HepG2 (cell line): ENCODE measurements around the gene PARD3. TPM values are rescaled to one million over a fixed set of nuclear protein-coding genes. Genes with fewer than 3 reads are reported as not detected.

Experiments used
- ATAC-seq: fragments of 200-7000 bp; cut with Tn5 transposase; 3 replicates; pipeline ENCODE4 v1.9.1; 2020; ENCODE audit warnings: mild to moderate bottlenecking, moderate library complexity
- BruUV-seq: library from RNA; stranded (reverse); fragments of 400-500 nt; replicated peaks from 2 replicates; lab custom pipeline; 2021; lab: Mats Ljungman, UMichigan
- CTCF ChIA-PET: fragments of 300-600 bp; formaldehyde crosslinking; extraction: SDS; loops from one replicate; lab custom pipeline; 2021; ENCODE audit warnings: low total read pairs, inconsistent platforms, low intra/inter-chr PET ratio; lab: Yijun Ruan, JAX
- POLR2A ChIA-PET: fragments of 350-600 bp; sonication (Branson Sonifier 250); formaldehyde crosslinking; loops from one replicate; lab custom pipeline; 2020; ENCODE audit warnings: antibody characterized with exemption, inconsistent platforms; lab: Yijun Ruan, JAX
- DNase-seq: peaks from one replicate; pipeline ENCODE4 v3.0.0-alpha.2; 2015; ENCODE audit warnings: low spot score
- FAIRE-seq: peaks from 3 replicates; lab custom pipeline; 2011; peaks lifted over from hg19 to GRCh38; lab: Jason Lieb, UNC
- H2AFZ ChIP-seq: one replicate; pipeline ENCODE4 v1.6.1; 2011; ENCODE audit warnings: low read length, inconsistent platforms
- H3K27ac ChIP-seq: fragments of 300-600 bp; 3 replicates; pipeline ENCODE4 v1.8.0; 2011; ENCODE audit warnings: mixed run types, mild to moderate bottlenecking, mixed read lengths, low read length, inconsistent platforms; ENCODE audit not compliant: insufficient read depth; ENCODE audit errors: extremely low read length
- H3K27me3 ChIP-seq, 2 experiments: fragments of 200-600 bp in 1 of 2; 2 replicates in 1 of 2; 3 replicates in 1 of 2; pipeline versions ENCODE4 v1.6.0 to v1.8.0; 2011; ENCODE audit warnings: low read length in 2 of 2, mild to moderate bottlenecking in 2 of 2, moderate library complexity in 2 of 2, inconsistent platforms in 1 of 2; ENCODE audit not compliant: insufficient read depth in 2 of 2, control insufficient read depth in 1 of 2
- H3K36me3 ChIP-seq, 2 experiments: fragments of 200-600 bp in 1 of 2; replicated peaks in 1 of 2; 2 replicates in 1 of 2; 3 replicates in 1 of 2; pipeline versions ENCODE4 v1.5.1 to v1.8.0; 2011; ENCODE audit warnings: low read length in 2 of 2, inconsistent platforms in 1 of 2; ENCODE audit not compliant: insufficient read depth in 2 of 2, control insufficient read depth in 1 of 2
- H3K4me1 ChIP-seq: 2 replicates; pipeline ENCODE4 v1.5.1; 2012; ENCODE audit warnings: low read length, inconsistent platforms; ENCODE audit not compliant: insufficient read depth
- H3K4me2 ChIP-seq: 2 replicates; pipeline ENCODE4 v1.6.0; 2011; ENCODE audit warnings: low read depth, low read length, inconsistent platforms
- H3K4me3 ChIP-seq, 3 experiments: fragments of 200-600 bp in 1 of 3; sonication (generic), shearing (Covaris generic) in 1 of 3; replicated peaks in 1 of 3; 2 replicates each; pipeline ENCODE4 v1.5.1; 2011 to 2016; ENCODE audit warnings: low read length in 3 of 3, inconsistent platforms in 2 of 3, low read depth in 2 of 3, mild to moderate bottlenecking in 2 of 3, control low read depth in 1 of 3, mixed read lengths in 1 of 3; ENCODE audit not compliant: insufficient read depth in 1 of 3
- H3K79me2 ChIP-seq: one replicate; pipeline ENCODE4 v1.6.1; 2011; ENCODE audit warnings: low read length, inconsistent platforms; ENCODE audit not compliant: insufficient read depth
- H3K9ac ChIP-seq: 2 replicates; pipeline ENCODE4 v1.6.0; 2011; ENCODE audit warnings: mild to moderate bottlenecking, low read depth, low read length, inconsistent platforms; ENCODE audit not compliant: insufficient read depth
- H3K9me3 ChIP-seq: 2 replicates; pipeline ENCODE4 v1.5.1; 2012; ENCODE audit warnings: mild to moderate bottlenecking, low read length
- H4K20me1 ChIP-seq: 2 replicates; pipeline ENCODE4 v1.6.0; 2011; ENCODE audit warnings: inconsistent platforms, mild to moderate bottlenecking, low read length, moderate library complexity; ENCODE audit not compliant: insufficient read depth
- CBX1 ChIP-seq: IDR thresholded peaks from one replicate; pipeline ENCODE4 v1.6.1; 2016; ENCODE audit warnings: antibody characterized with exemption, low read depth
- EED ChIP-seq: sonication (generic); formaldehyde crosslinking; IDR thresholded peaks from 2 replicates; pipeline ENCODE4 v1.5.0; 2020; ENCODE audit warnings: mild to moderate bottlenecking, missing genetic modification reagents
- NBN ChIP-seq: fragments of 450-650 bp; conservative IDR thresholded peaks from 2 replicates; pipeline ENCODE4 v1.6.1; 2017
- ZBTB21 ChIP-seq: sonication (generic); formaldehyde crosslinking; IDR thresholded peaks from 2 replicates; pipeline ENCODE4 v1.4.0; 2020; ENCODE audit warnings: missing genetic modification reagents
- ZNF263 ChIP-seq: sonication (generic); formaldehyde crosslinking; IDR thresholded peaks from 2 replicates; pipeline ENCODE4 v1.4.0; 2020; ENCODE audit warnings: missing genetic modification reagents
- ZNF329 ChIP-seq: sonication (generic); formaldehyde crosslinking; IDR thresholded peaks from 2 replicates; pipeline ENCODE4 v1.9.0; 2021; ENCODE audit warnings: low read depth, mild to moderate bottlenecking, missing genetic modification reagents
- WGBS: methylation state at CpG from one replicate; pipeline ENCODE4 v1.1.6; 2017; ENCODE audit warnings: low lambda C conversion rate; 5-methylcytosine and 5-hydroxymethylcytosine counted together
- in situ Hi-C: cut with HindIII; loops from 2 replicates; pipeline ENCODE4 v1.10.0; 2017; ENCODE audit warnings: low pct_unique_long_range_greater_than_20kb; ENCODE audit not compliant: extremely low pct_ligation_motif_present
- intact Hi-C: fragments of 100-400 bp; cut with micrococcal nuclease; formaldehyde crosslinking; loops from one replicate; pipeline ENCODE4 v1.10.0; 2022; ENCODE audit not compliant: unreplicated experiment
- polyA plus RNA-seq, 8 experiments: library from polyadenylated mRNA; depleted of rRNA in 3 of 8; stranded (reverse) in 7 of 8; unstranded in 1 of 8; fragments of >200 nt; fragmentation: Illumina TruSeq in 4 of 8; extraction: Trizol in 4 of 8; gene quantifications; 2 replicates each; pipeline versions ENCODE4 v1.2.1 to v1.2.3, GENCODE V29; 2011 to 2016; ENCODE audit warnings: low read depth in 4 of 8, missing spikeins in 1 of 8, mixed read lengths in 1 of 8; ENCODE audit not compliant: insufficient read depth in 1 of 8
- total RNA-seq, 5 experiments: library from RNA; depleted of rRNA; stranded (reverse); fragments of >200 nt; fragmentation: Illumina TruSeq; extraction: Trizol; gene quantifications; 2 replicates each; pipeline ENCODE4 v1.2.3, GENCODE V29; 2016; ENCODE audit warnings: low read depth in 1 of 5

PARD3 gene
- total and polyA plus RNA-seq, 2 of the 13 experiments (the other 11 are each of a cell fraction or from before 2014, with no cell fraction given) = 40.9 to 60.0 TPM

GRCh38 chr10:34811126-34811967, 3.7 kb downstream of the PARD3 start:
- no peak for ATAC-seq
- no peak for TF ChIP-seq CBX1
- TF ChIP-seq ZBTB21 (CRISPR knock-in tag) = no peak
- no peak for TF ChIP-seq ZNF329 (CRISPR knock-in tag)
- no peak for TF ChIP-seq EED (CRISPR knock-in tag)
- H3K4me2 ChIP-seq = no peak overlapping the region
- in situ Hi-C loops (no loop called here), intact Hi-C loops (loop anchor here (5.0 kb wide), 1 partner anchor 74 kb away; no protein-coding TSS in a partner anchor)
- no peak overlapping the region for H3K9ac ChIP-seq
- no TSS peak for BruUV-seq
- peaks cover 57% of the 10 kb centered on the region for H4K20me1 ChIP-seq
- CTCF ChIA-PET = no interaction called here
- peaks cover 63% of the 10 kb centered on the region for H3K4me1 ChIP-seq
- H2AFZ ChIP-seq = no peak overlapping the region
- DNase-seq = no peak
- no peak overlapping the region for H3K4me3 ChIP-seq
- no peak overlapping the region for H3K27ac ChIP-seq
- H3K79me2 ChIP-seq = peaks cover 80% of the 10 kb centered on the region
- H3K27me3 ChIP-seq = no peaks in the 10 kb centered on the region
- H3K36me3 ChIP-seq = peaks cover 0 to 3% of the 10 kb centered on the region in 2 experiments; a peak in 3 of 5 replicates
- POLR2A ChIA-PET = interaction anchor here (1.3 kb wide), 1 partner anchor 78 kb away, joined by 3 read pairs; no protein-coding TSS in a partner anchor
- H3K9me3 ChIP-seq = no peaks in the 10 kb centered on the region
- WGBS = 93% methylated on average over 17 of the region's 17 CpGs
- FAIRE-seq = no peak

- no TSS peak for BruUV-seq
- no peak for TF ChIP-seq ZNF263 (CRISPR knock-in tag)
- TF ChIP-seq NBN = no peak
- peaks cover 59% of the 10 kb centered on the region for H3K4me1 ChIP-seq
- intact Hi-C loops = loop anchor here (5.0 kb wide), 1 partner anchor 72 kb away; no protein-coding TSS in a partner anchor
- no peak overlapping the region for H3K9ac ChIP-seq
- WGBS = 95% methylated on average over 3 of the region's 3 CpGs
- no peak overlapping the region for H3K27ac ChIP-seq
- H4K20me1 ChIP-seq = peaks cover 63% of the 10 kb centered on the region
- peaks cover 0 to 3% of the 10 kb centered on the region in 2 experiments; a peak in 3 of 5 replicates for H3K36me3 ChIP-seq
- in situ Hi-C loops = no loop called here
- H3K4me3 ChIP-seq = no peak overlapping the region
- H3K27me3 ChIP-seq = no peaks in the 10 kb centered on the region
- no peaks in the 10 kb centered on the region for H3K9me3 ChIP-seq
- FAIRE-seq (no peak), ATAC-seq (no peak), DNase-seq (no peak)
- POLR2A ChIA-PET = interaction anchor here (1.3 to 1.4 kb wide), 2 partner anchors 72 to 77 kb away, joined by 3 to 5 read pairs; no protein-coding TSS in a partner anchor
- no peak overlapping the region for H3K4me2 ChIP-seq
- peaks cover 90% of the 10 kb centered on the region for H3K79me2 ChIP-seq
- H2AFZ ChIP-seq = no peak overlapping the region
- CTCF ChIA-PET = no interaction called here
These were observed 5.3 kb downstream of the PARD3 start for GRCh38 chr10:34809796-34810195.
